ENCODE measurements around the gene MPDZ.

Gene MPDZ

DNA sequence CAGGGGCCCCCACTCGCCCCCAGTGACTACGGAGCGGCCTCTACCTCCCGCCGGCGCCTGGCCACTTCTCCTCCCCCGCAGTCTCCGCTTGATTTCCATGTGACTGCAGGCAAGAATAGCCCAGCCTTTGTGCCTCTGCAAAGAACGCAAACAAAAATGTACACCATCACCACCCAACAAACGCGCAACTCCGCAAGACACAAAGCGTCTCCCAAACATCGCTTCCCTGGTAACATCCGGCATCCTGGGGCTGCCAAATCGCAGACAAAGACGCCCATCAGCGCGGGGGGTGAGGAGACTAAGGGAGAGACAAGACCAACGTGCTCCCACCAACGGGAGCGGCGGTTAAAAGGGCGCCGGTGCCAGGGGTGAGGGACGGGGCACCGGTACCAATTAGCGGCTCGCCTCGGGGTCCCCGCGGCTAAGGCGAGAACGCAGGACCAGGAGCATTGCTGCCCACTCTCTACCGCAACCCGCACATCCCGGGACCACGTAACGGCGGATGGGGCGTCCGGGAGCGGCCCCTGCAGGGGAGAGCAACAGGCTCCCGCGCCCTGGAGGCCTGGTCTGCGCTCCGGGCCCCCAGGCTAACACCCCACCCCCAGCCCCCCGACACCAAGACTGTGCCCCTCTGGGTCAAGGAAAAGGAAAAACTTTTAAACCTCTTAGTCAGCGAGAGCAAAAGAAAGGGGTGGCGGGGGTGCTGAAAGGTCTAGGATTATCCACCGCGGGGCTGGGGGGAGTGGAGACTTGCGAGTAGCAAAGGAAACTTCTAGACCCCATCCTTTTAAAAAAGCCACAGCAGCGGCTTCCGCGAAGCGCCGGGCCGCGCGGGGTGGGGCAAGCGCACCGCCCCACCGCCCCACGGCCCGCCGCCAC lies 885 bp downstream of the MPDZ start (continued):
- TF ChIP-seq ZNF548 (tag by site-specific recombination; IDR thresholded peaks at IDR 0.05), result no peak
- TF ChIP-seq ZBTB20 (tag by site-specific recombination; IDR thresholded peaks at IDR 0.05), result peak; percentile 83; the same call in 1 of the 2 replicates
- TF ChIP-seq, protein P1, sequence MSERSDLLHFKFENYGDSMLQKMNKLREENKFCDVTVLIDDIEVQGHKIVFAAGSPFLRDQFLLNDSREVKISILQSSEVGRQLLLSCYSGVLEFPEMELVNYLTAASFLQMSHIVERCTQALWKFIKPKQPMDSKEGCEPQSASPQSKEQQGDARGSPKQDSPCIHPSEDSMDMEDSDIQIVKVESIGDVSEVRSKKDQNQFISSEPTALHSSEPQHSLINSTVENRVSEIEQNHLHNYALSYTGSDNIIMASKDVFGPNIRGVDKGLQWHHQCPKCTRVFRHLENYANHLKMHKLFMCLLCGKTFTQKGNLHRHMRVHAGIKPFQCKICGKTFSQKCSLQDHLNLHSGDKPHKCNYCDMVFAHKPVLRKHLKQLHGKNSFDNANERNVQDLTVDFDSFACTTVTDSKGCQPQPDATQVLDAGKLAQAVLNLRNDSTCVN (tag by site-specific recombination; optimal IDR thresholded peaks at IDR 0.05), result peak; percentile 58
- TF ChIP-seq ZBTB49 (tag by site-specific recombination; IDR thresholded peaks at IDR 0.05; ENCODE audit: low read depth), result no peak
- TF ChIP-seq, protein P2, sequence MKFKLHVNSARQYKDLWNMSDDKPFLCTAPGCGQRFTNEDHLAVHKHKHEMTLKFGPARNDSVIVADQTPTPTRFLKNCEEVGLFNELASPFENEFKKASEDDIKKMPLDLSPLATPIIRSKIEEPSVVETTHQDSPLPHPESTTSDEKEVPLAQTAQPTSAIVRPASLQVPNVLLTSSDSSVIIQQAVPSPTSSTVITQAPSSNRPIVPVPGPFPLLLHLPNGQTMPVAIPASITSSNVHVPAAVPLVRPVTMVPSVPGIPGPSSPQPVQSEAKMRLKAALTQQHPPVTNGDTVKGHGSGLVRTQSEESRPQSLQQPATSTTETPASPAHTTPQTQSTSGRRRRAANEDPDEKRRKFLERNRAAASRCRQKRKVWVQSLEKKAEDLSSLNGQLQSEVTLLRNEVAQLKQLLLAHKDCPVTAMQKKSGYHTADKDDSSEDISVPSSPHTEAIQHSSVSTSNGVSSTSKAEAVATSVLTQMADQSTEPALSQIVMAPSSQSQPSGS (tag by site-specific recombination; IDR thresholded peaks at IDR 0.05; ENCODE audit: low read depth), result no peak
- no peak for TF ChIP-seq ZNF214 (tag by site-specific recombination; IDR thresholded peaks at IDR 0.05; ENCODE audit: borderline replicate concordance)
- TF ChIP-seq HOXA7 (CRISPR knock-in tag; IDR thresholded peaks at IDR 0.05; ENCODE audit: borderline replicate concordance), result no peak
- TF ChIP-seq HIC1 (tag by site-specific recombination; IDR thresholded peaks at IDR 0.05), result peak; percentile 68; the same call in 1 of the 2 replicates
- no peak for TF ChIP-seq HOXD13 (CRISPR knock-in tag; IDR thresholded peaks at IDR 0.05; ENCODE audit: borderline replicate concordance)
- TF ChIP-seq ZNF658 (tag by site-specific recombination; IDR thresholded peaks at IDR 0.05), result no peak
- no peak for TF ChIP-seq ZNF600 (tag by site-specific recombination; IDR thresholded peaks at IDR 0.05)
- no peak for TF ChIP-seq ZNF555 (tag by site-specific recombination; conservative IDR thresholded peaks at IDR 0.05)
- TF ChIP-seq, protein P3, sequence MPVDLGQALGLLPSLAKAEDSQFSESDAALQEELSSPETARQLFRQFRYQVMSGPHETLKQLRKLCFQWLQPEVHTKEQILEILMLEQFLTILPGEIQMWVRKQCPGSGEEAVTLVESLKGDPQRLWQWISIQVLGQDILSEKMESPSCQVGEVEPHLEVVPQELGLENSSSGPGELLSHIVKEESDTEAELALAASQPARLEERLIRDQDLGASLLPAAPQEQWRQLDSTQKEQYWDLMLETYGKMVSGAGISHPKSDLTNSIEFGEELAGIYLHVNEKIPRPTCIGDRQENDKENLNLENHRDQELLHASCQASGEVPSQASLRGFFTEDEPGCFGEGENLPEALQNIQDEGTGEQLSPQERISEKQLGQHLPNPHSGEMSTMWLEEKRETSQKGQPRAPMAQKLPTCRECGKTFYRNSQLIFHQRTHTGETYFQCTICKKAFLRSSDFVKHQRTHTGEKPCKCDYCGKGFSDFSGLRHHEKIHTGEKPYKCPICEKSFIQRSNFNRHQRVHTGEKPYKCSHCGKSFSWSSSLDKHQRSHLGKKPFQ (tag by site-specific recombination; IDR thresholded peaks at IDR 0.05), result no peak
- TF ChIP-seq ZNF791 (tag by site-specific recombination; IDR thresholded peaks at IDR 0.05), result no peak
- TF ChIP-seq ZSCAN4 (tag by site-specific recombination; IDR thresholded peaks at IDR 0.05), result no peak
- no peak for TF ChIP-seq ZNF624 (tag by site-specific recombination; IDR thresholded peaks at IDR 0.05)
- TF ChIP-seq ZNF37A (tag by site-specific recombination; IDR thresholded peaks at IDR 0.05), result no peak
- no peak for TF ChIP-seq HOXC10 (CRISPR knock-in tag; IDR thresholded peaks at IDR 0.05)
- no peak for TF ChIP-seq ZNF707 (tag by site-specific recombination; IDR thresholded peaks at IDR 0.05)
- no peak for TF ChIP-seq ZNF792 (tag by site-specific recombination; IDR thresholded peaks at IDR 0.05)
- no peak for TF ChIP-seq ZNF473 (tag by site-specific recombination; IDR thresholded peaks at IDR 0.05)
- TF ChIP-seq ZNF211 (tag by site-specific recombination; IDR thresholded peaks at IDR 0.05; ENCODE audit: low read depth), result no peak
- 0 out of 2 replicates have a peak, but pooled peaks have one; percentile 38 for TF ChIP-seq ZBTB17 (tag by site-specific recombination; IDR thresholded peaks at IDR 0.05)
- no peak for TF ChIP-seq ZFP37 (tag by site-specific recombination; IDR thresholded peaks at IDR 0.05)
- TF ChIP-seq ZNF843 (tag by site-specific recombination; IDR thresholded peaks at IDR 0.05), result no peak
- no peak for TF ChIP-seq ZNF16 (tag by site-specific recombination; IDR thresholded peaks at IDR 0.05; ENCODE audit: low read depth)
- no peak for TF ChIP-seq ZNF140 (tag by site-specific recombination; IDR thresholded peaks at IDR 0.05)
- no peak for TF ChIP-seq GLI4 (tag by site-specific recombination; IDR thresholded peaks at IDR 0.05)
- TF ChIP-seq ZBTB8A (tag by site-specific recombination; IDR thresholded peaks at IDR 0.05), result peak; percentile 74
- no peak for TF ChIP-seq ZNF391 (tag by site-specific recombination; IDR thresholded peaks at IDR 0.05; ENCODE audit: borderline replicate concordance, low read depth)
